Panc1 (cell line): ENCODE data around the gene GGTA1. TPM values are rescaled to one million over a fixed set of nuclear protein-coding genes. Genes with fewer than 3 reads are reported as not detected.

Experiments used
- ATAC-seq: fragments of 200-7000 bp; cut with Tn5 transposase; 2 replicates; pipeline ENCODE4 v1.9.1; 2020; ENCODE audit warnings: mild to moderate bottlenecking, moderate library complexity
- BruUV-seq: library from RNA; stranded (reverse); fragments of 400-500 nt; replicated peaks from 2 replicates; lab custom pipeline; 2021; lab: Mats Ljungman, UMichigan
- CTCF ChIA-PET: fragments of 300-600 bp; sonication (Branson Sonifier 250); formaldehyde crosslinking; loops from one replicate; lab custom pipeline; 2022; ENCODE audit warnings: antibody characterized with exemption; lab: Charles Lee
- POLR2A ChIA-PET: fragments of 300-600 bp; sonication (Branson Sonifier 250); formaldehyde crosslinking; loops from one replicate; lab custom pipeline; 2022; ENCODE audit warnings: antibody characterized with exemption; lab: Charles Lee
- DNase-seq: peaks from one replicate; pipeline ENCODE4 v3.0.0-alpha.2; 2010; ENCODE audit warnings: low read depth, low spot score
- H3K27ac ChIP-seq: 2 replicates; pipeline ENCODE4 v1.5.1; 2011; ENCODE audit warnings: mild to moderate bottlenecking, low read length, inconsistent platforms
- H3K27me3 ChIP-seq: fragments of 200-500 bp; sonication (Bioruptor generic); 2 replicates; pipeline ENCODE4 v1.6.0; 2014; ENCODE audit warnings: low read length, inconsistent platforms; ENCODE audit not compliant: control insufficient read depth, insufficient read depth
- H3K36me3 ChIP-seq: fragments of 200-500 bp; sonication (Bioruptor generic); 2 replicates; pipeline ENCODE4 v1.5.1; 2014; ENCODE audit warnings: inconsistent platforms, mild to moderate bottlenecking, low read length, moderate library complexity; ENCODE audit not compliant: control insufficient read depth, insufficient read depth
- H3K4me1 ChIP-seq: 2 replicates; pipeline ENCODE4 v1.5.1; 2011; ENCODE audit warnings: inconsistent platforms, mild to moderate bottlenecking, low read length, moderate library complexity; ENCODE audit not compliant: control insufficient read depth, insufficient read depth
- H3K4me3 ChIP-seq, 2 experiments: 2 replicates each; pipeline ENCODE4 v1.5.1; 2011 to 2012; ENCODE audit warnings: low read depth in 2 of 2, low read length in 2 of 2, mild to moderate bottlenecking in 2 of 2, inconsistent platforms in 1 of 2, moderate library complexity in 1 of 2
- H3K9me3 ChIP-seq: fragments of 200-500 bp; sonication (Bioruptor generic); 2 replicates; pipeline ENCODE4 v1.5.1; 2014; ENCODE audit warnings: low read depth, mild to moderate bottlenecking, inconsistent platforms, low read length, moderate library complexity; ENCODE audit not compliant: control insufficient read depth, insufficient read depth
- POLR2AphosphoS5 ChIP-seq: IDR thresholded peaks from 2 replicates; pipeline ENCODE4 v1.6.1; 2012; ENCODE audit warnings: mild to moderate bottlenecking, low read depth, low read length, moderate library complexity
- REST ChIP-seq, 2 experiments: IDR thresholded peaks; 2 replicates each; pipeline ENCODE4 v1.6.1; 2011 to 2012; ENCODE audit warnings: low read depth in 2 of 2, control low read depth in 1 of 2, low read length in 1 of 2, mild to moderate bottlenecking in 1 of 2, moderate library complexity in 1 of 2; ENCODE audit not compliant: insufficient read depth in 1 of 2
- SIN3A ChIP-seq: IDR thresholded peaks from 2 replicates; pipeline ENCODE4 v1.6.1; 2012; ENCODE audit warnings: low read depth, mild to moderate bottlenecking, low read length, moderate library complexity, borderline replicate concordance; ENCODE audit not compliant: insufficient read depth
- TCF7L2 ChIP-seq: IDR thresholded peaks from 2 replicates; pipeline ENCODE4 v1.6.1; 2011; ENCODE audit warnings: mild to moderate bottlenecking, low read depth, low read length, inconsistent platforms
- in situ Hi-C: cut with HindIII; loops from 2 replicates; pipeline ENCODE4 v1.10.0; 2016; ENCODE audit warnings: low sequenced_read_pairs, low pct_unique_long_range_greater_than_20kb
- intact Hi-C: fragments of 100-400 bp; cut with micrococcal nuclease; formaldehyde crosslinking; loops from one replicate; pipeline ENCODE4 v1.10.0; 2022; ENCODE audit not compliant: unreplicated experiment
- total RNA-seq: library from RNA; stranded (reverse); gene quantifications from one replicate; pipeline ENCODE4 v1.2.1, GENCODE V29; 2021; ENCODE audit not compliant: unreplicated experiment
- TF ChIP-seq, protein P1 (sequence below): fragments of 450-650 bp; IDR thresholded peaks from 2 replicates; pipeline ENCODE4 v1.5.1; 2017; ENCODE audit warnings: mild to moderate bottlenecking

The GGTA1 gene
- total RNA-seq, 1 experiment from 2014 or later = not detected

DNA sequence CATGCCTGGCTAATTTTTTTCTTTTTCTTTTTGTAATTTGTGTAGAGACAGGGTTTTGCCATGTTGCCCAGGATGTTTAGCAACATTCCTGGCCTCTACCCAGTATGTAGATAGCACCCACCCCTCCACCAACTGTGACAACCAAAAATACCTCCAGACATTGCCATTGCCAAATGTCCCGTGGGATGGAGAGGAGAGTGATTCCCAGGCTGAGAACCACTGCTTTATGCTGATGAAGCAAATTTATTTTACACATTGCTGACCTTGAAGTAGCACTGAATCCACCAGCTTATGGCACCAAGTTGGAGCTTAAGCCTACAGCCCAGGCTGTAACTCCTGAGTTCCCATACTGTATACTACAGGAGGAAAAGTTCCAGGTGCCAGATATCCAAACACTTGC lies 58.5 kb downstream of the GGTA1 start:
- no peaks in the 10 kb centered on the region for H3K4me1 ChIP-seq
- H3K4me3 ChIP-seq = no peak overlapping the region
- H3K36me3 ChIP-seq = no peaks in the 10 kb centered on the region
- ChIA-PET POLR2A (no interaction called here), CTCF (no interaction called here)
- DNase-seq = no peak
- H3K9me3 ChIP-seq = no peaks in the 10 kb centered on the region
- BruUV-seq = no TSS peak
- no peak for TF ChIP-seq POLR2AphosphoS5
- TF ChIP-seq, protein P1, sequence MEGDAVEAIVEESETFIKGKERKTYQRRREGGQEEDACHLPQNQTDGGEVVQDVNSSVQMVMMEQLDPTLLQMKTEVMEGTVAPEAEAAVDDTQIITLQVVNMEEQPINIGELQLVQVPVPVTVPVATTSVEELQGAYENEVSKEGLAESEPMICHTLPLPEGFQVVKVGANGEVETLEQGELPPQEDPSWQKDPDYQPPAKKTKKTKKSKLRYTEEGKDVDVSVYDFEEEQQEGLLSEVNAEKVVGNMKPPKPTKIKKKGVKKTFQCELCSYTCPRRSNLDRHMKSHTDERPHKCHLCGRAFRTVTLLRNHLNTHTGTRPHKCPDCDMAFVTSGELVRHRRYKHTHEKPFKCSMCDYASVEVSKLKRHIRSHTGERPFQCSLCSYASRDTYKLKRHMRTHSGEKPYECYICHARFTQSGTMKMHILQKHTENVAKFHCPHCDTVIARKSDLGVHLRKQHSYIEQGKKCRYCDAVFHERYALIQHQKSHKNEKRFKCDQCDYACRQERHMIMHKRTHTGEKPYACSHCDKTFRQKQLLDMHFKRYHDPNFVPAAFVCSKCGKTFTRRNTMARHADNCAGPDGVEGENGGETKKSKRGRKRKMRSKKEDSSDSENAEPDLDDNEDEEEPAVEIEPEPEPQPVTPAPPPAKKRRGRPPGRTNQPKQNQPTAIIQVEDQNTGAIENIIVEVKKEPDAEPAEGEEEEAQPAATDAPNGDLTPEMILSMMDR = no peak
- no peak for TF ChIP-seq SIN3A
- no peak for TF ChIP-seq REST (IDR thresholded peaks at IDR 0.05; ENCODE audit: insufficient read depth in 1 of 2, low read depth in 2 of 2, low read length in 1 of 2)
- no peaks in the 10 kb centered on the region; the same call in 1 of the 2 replicates for H3K27me3 ChIP-seq
- no peak overlapping the region for H3K27ac ChIP-seq
- intact Hi-C loops = no loop called here
- ATAC-seq = no peak
- in situ Hi-C loops = no loop called here

DNA sequence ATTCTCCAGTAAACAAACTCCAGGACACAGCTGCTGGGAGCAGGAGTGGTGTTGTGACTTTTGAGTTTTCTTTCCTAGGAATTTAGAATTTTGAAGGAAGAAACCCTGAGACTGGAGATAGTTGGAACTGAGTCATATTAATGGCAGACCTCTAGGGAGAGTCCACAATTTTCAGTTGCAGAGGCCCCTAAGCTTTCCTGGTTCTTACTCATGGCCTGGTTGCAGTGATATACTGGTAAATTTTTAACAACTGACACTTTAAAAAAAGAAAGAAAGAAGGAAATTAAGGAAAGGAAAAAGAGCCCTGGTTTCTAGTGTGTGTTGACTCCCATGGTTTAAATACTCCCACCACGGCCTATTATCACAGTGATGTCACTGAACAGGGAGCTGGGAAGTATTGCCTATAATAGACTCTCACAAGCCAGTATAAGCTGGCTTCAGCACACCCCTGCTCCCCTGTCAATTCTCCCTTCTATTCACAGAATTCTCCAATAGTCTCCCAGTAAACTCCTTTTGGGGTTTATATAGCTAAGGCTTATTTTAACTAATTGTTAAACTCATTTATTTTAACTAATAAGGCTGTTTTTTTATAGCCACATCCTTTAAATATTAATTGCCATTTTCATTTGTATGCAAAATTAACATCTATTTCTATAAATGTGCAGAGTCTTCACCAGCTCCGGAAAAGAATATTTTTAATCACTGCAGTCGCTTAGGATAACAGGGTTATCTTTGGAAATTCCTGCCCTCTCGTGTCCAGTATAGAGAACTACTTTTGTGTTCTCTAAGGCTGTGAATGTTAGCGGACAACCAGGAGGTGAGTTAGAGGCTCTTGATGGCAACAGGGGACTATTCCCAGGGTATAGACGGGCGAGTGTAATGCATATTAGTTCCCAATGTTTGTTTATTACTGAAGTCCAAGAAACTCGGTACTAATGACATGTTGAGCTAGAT lies 59.7 kb downstream of the GGTA1 start:
- POLR2A ChIA-PET = interaction anchor here (0.6 kb wide), 1 partner anchor 635 kb away, joined by 4 read pairs; no protein-coding TSS in a partner anchor

More for the DNA sequence above, 59.7 kb downstream of the GGTA1 start:
- no peaks in the 10 kb centered on the region for H3K4me1 ChIP-seq
- DNase-seq (no peak), ATAC-seq (peak; percentile 94)
- no peak overlapping the region for H3K4me3 ChIP-seq
- no peaks in the 10 kb centered on the region for H3K36me3 ChIP-seq
- H3K27me3 ChIP-seq = no peaks in the 10 kb centered on the region; the same call in 1 of the 2 replicates
- no TSS peak for BruUV-seq
- intact Hi-C loops (no loop called here), in situ Hi-C loops (no loop called here)
- no peak for TF ChIP-seq SIN3A
- no peak for TF ChIP-seq POLR2AphosphoS5
- no peak for TF ChIP-seq REST (IDR thresholded peaks at IDR 0.05; ENCODE audit: insufficient read depth in 1 of 2, low read depth in 2 of 2, low read length in 1 of 2)
- TF ChIP-seq, protein P1 = peak; percentile 53; the same call in 1 of the 2 replicates
- TF ChIP-seq TCF7L2 = no peak
- no peaks in the 10 kb centered on the region for H3K9me3 ChIP-seq
- CTCF ChIA-PET = interaction anchor here (0.7 to 2.0 kb wide), 3 partner anchors 10 to 228 kb away, joined by 3 to 6 read pairs (median 3); no protein-coding TSS in a partner anchor
- H3K27ac ChIP-seq = no peak overlapping the region
